GM13976 (cell line): ENCODE measurements around the gene NECTIN1.

Source experiments
- DNase-seq: peaks from one replicate; pipeline ENCODE4 v3.0.0; 2012; ENCODE audit warnings: low spot score
- CTCF ChIP-seq: IDR thresholded peaks from 2 replicates; pipeline ENCODE4 v1.5.1; 2012; ENCODE audit warnings: borderline replicate concordance, mild to moderate bottlenecking; ENCODE audit not compliant: insufficient read depth; ENCODE audit errors: extremely low read depth, missing control alignments, control extremely low read depth
- in situ Hi-C: fragments of 300-500 bp; cut with MboI; formaldehyde crosslinking; loops from one replicate; pipeline ENCODE4 v1.12.0; 2022; ENCODE audit warnings: low sequenced_read_pairs, mixed read lengths, inconsistent platforms; ENCODE audit not compliant: unreplicated experiment

Gene NECTIN1

GRCh38 chr11:119661226-119661625, 67.8 kb downstream of the NECTIN1 start:
- in situ Hi-C loops = loop anchor here (10.0 kb wide), 1 partner anchor 444 kb away; no protein-coding TSS in a partner anchor
- TF ChIP-seq CTCF = no peak
- DNase-seq = no peak

- TF ChIP-seq CTCF = no peak
- in situ Hi-C loops = loop anchor here (10.0 kb wide), 2 partner anchors 175 to 445 kb away; no protein-coding TSS in a partner anchor
- no peak for DNase-seq
Observed at GRCh38 chr11:119659971-119660723, 68.9 kb downstream of the NECTIN1 start.

- in situ Hi-C loops = loop anchor here (10.0 kb wide), 1 partner anchor 168 kb away; no protein-coding TSS in a partner anchor
- TF ChIP-seq CTCF = no peak
- no peak for DNase-seq
Observed at GRCh38 chr11:119652907-119653659, 75.9 kb downstream of the NECTIN1 start.

GRCh38 chr11:119651802-119652584, 77.0 kb downstream of the NECTIN1 start:
- DNase-seq = no peak
- no peak for TF ChIP-seq CTCF
- in situ Hi-C loops = loop anchor here (10.0 kb wide), 1 partner anchor 167 kb away; no protein-coding TSS in a partner anchor

- TF ChIP-seq CTCF = no peak
- in situ Hi-C loops = loop anchor here (10.0 kb wide), 1 partner anchor 165 kb away; no protein-coding TSS in a partner anchor
- no peak for DNase-seq
Observed at GRCh38 chr11:119650251-119650650, 78.7 kb downstream of the NECTIN1 start.

- in situ Hi-C loops = no loop called here
- no peak for TF ChIP-seq CTCF
- no peak for DNase-seq
Observed at GRCh38 chr11:119647254-119647653, 81.7 kb downstream of the NECTIN1 start.
